HG03108 (cell line): ENCODE data around the gene BBS9.

Experiments
- ATAC-seq: cut with Tn5 transposase; IDR thresholded peaks from one replicate; pipeline ENCODE4 v1.9.1; 2021; ENCODE audit warnings: moderate library complexity; ENCODE audit not compliant: unreplicated experiment

BBS9 gene

GRCh38 chr7:33536398-33537103, 407.2 kb downstream of the BBS9 start:
- no peak for ATAC-seq

GRCh38 chr7:33537104-33537477, 407.7 kb downstream of the BBS9 start:
- no peak for ATAC-seq

DNA sequence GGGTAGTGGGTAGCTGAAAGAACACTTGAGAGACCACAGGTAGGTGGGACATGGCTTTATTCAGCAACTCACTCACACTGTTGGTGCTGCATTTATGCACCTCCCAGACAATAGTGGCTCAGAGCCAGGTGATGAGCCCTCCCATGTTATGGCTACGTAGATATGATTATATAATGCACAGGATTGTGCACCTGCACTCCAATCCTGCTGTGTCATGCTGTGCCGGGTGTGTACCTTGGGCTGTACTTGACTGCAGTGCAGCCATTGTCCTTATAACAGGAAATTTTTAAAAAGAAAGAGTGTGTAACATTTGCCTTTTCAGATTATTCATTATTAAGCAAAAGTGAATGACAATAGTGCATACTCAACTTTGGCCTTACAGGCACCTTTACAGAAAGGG, 409.8 kb downstream of the BBS9 start:
- ATAC-seq = no peak

- ATAC-seq = no peak
These were observed 410.5 kb downstream of the BBS9 start for GRCh38 chr7:33539659-33540400.

DNA sequence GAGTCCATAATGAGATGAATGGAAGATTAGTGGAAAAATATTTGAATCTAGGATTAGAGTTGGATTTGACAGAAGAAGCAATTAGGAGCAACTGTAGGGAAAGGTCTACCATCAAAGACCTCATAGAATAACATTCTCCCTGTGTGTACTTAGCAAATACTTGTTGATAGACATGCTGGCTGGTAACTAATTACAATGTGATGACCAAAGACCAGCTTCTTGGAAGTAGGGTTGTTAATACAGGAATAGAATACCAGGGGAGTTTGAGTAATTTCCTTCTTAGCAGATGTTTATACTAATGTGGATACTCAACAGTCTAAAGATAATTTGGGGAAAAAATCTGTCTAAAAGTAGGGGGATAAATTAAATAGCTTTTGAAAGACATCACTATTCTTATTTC, 418.5 kb downstream of the BBS9 start:
- no peak for ATAC-seq

GRCh38 chr7:33550363-33550762, 421.0 kb downstream of the BBS9 start:
- ATAC-seq = no peak

GRCh38 chr7:33550979-33551378, 421.6 kb downstream of the BBS9 start:
- no peak for ATAC-seq

- no peak for ATAC-seq
These were observed 424.7 kb downstream of the BBS9 start for GRCh38 chr7:33554046-33554445.

- no peak for ATAC-seq
These were observed 425.2 kb downstream of the BBS9 start for GRCh38 chr7:33554576-33554975.

DNA sequence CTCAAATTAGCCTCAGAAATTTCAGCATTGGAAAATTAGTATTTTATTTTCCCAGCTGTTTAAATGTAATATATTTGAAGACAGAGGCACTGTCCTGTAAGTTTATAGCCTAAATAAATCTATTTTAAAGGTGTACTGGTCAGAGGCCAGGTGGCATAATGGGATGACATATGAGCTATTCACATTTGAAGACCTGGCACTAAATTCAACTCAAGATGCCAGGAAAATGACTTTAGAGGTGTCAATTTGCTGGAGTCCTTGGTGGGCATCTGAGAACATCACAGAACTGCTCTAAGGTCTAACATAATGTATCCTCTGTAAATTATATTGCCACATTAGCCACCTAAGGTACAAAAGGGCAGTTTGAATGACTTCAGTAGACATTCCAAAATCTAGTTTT, 427.1 kb downstream of the BBS9 start:
- ATAC-seq = no peak

DNA sequence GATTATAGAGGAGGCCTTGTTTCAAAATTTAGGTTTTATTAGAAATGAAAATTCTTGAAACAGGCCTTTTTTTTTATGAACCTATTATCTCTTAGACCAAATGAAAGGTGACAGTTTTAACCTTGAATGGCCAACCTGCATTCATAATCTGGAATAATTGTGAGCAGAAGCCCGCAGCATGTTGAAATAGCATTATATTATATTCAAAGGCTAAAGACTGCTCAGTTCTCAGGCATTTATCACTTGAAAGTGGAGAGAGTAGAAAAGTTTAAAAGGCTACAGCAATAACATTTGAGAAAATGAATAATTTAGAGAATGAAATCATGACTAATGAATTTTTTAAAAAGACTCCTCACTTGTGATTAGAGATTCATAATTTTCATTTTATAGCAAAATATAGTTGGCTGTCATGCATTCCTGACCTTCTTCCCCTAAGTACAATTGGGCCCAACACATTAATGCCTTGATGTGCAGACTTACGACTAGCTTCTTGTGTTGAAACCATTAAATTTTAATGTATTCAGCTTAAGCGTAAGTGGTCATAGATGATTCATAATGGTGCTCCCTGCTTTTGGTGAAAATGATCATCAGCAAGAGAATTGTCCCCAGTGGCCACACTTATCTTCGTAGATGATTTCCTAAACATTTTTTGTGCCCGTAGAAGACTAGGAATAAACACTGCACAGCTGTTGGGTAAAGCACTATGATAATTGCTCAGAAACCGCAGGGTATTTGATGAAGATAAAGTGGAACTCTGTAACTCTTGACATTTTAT, 429.4 kb downstream of the BBS9 start:
- ATAC-seq = no peak

DNA sequence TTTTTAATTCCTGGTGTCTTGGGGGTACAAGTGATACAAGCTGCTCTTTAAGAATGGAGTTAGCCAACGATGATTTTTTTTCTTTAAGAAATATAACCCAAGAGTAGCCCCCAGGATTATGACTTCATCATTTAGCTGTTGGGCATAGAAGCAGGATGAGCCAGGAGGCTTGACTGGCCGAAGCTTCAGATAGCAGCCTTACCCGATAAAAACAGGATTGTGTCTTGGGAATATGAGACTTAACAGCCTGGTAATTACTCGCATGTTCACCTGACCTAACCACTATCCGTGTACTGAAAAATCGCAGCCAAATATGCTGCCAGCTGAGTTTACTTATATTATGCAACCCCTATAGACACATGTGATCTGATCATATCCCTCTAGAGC, 430.0 kb downstream of the BBS9 start:
- no peak for ATAC-seq

DNA sequence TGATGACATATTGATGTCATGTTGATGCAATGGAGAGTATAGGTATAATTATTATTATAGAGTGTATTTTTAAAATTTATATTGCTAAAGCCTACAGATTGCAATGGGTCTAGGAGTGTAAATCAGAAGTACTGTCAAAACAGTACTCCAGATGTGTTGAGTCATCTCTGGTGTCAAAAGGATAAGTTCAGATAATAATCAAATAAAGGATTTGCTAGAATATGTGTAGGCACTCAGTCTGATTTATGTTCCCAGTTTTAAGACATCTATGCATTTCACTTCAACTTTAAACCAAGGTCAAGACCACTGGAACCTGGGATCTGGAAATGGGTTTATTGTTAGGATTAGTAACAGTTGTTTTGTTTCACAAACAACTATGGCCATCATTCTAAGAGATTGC, 433.6 kb downstream of the BBS9 start:
- no peak for ATAC-seq

GRCh38 chr7:33563651-33564050, 434.3 kb downstream of the BBS9 start:
- no peak for ATAC-seq

GRCh38 chr7:33578166-33578565, 448.8 kb downstream of the BBS9 start:
- ATAC-seq = no peak

- ATAC-seq = no peak
These were observed 449.7 kb downstream of the BBS9 start for GRCh38 chr7:33578881-33579672.

DNA sequence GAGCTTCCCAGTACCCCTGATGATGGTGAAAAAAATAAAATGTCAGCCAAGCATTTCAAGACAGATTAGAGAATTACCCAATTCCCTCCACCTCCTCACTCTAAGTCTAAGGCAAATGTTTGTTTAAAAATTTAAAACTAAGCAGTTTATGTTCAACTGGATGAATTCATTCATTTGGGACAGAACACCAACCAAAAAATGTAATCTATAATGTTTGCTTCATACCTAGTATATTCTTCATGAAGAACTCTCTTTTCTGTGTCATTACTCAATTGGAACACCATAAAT, 450.3 kb downstream of the BBS9 start:
- no peak for ATAC-seq

- ATAC-seq = no peak
These were observed 451.9 kb downstream of the BBS9 start for GRCh38 chr7:33581236-33581635.

GRCh38 chr7:33582104-33582503, 452.7 kb downstream of the BBS9 start:
- no peak for ATAC-seq

- ATAC-seq = no peak
These were observed 453.2 kb downstream of the BBS9 start for GRCh38 chr7:33582533-33582932.

- no peak for ATAC-seq
These were observed 460.5 kb downstream of the BBS9 start for GRCh38 chr7:33589911-33590310.
